Measurements from ENCODE around the gene CLIC5. TPM values are rescaled to one million over a fixed set of nuclear protein-coding genes. Genes with fewer than 3 reads are reported as not detected.

CLIC5 gene
- total and polyA plus RNA-seq, 2 of the 8 experiments (the other 6 are each of a cell fraction or from before 2014, with no cell fraction given): 0.12 to 0.15 TPM

DNA sequence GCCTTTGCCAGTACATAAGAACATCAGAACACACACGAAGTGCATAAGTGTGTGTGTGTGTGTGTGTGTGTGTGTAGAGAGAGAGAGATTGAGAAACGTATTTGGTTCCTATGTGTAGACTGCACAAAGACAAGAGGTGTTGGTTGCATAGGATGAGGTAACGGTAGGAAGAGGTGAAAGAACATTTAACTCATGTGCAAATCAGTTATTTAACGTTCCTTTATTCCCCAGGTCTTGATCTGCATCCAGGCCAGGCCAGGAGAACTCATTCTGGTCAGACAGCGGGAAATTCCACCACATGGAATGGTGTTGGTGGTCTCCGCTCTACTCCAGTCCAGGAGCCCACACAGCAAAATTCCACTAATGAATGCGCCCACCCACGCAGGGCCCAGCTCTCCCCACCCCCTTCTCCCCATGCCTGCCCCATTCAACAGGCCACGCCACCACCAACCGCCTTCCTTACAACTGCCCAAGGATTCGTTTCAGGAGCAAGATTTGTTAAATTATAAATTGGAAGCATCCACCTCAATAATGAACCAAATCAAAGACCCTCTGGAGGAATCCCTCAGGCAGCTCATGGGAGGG, 86.8 kb downstream of the CLIC5 start (continued):
- TF ChIP-seq CHD1 (IDR thresholded peaks at IDR 0.05; ENCODE audit: low read depth, low read length): no peak
- no peak for TF ChIP-seq GTF2F1 (IDR thresholded peaks at IDR 0.05; ENCODE audit: borderline replicate concordance, low read depth, low read length)
- TF ChIP-seq, protein P1, sequence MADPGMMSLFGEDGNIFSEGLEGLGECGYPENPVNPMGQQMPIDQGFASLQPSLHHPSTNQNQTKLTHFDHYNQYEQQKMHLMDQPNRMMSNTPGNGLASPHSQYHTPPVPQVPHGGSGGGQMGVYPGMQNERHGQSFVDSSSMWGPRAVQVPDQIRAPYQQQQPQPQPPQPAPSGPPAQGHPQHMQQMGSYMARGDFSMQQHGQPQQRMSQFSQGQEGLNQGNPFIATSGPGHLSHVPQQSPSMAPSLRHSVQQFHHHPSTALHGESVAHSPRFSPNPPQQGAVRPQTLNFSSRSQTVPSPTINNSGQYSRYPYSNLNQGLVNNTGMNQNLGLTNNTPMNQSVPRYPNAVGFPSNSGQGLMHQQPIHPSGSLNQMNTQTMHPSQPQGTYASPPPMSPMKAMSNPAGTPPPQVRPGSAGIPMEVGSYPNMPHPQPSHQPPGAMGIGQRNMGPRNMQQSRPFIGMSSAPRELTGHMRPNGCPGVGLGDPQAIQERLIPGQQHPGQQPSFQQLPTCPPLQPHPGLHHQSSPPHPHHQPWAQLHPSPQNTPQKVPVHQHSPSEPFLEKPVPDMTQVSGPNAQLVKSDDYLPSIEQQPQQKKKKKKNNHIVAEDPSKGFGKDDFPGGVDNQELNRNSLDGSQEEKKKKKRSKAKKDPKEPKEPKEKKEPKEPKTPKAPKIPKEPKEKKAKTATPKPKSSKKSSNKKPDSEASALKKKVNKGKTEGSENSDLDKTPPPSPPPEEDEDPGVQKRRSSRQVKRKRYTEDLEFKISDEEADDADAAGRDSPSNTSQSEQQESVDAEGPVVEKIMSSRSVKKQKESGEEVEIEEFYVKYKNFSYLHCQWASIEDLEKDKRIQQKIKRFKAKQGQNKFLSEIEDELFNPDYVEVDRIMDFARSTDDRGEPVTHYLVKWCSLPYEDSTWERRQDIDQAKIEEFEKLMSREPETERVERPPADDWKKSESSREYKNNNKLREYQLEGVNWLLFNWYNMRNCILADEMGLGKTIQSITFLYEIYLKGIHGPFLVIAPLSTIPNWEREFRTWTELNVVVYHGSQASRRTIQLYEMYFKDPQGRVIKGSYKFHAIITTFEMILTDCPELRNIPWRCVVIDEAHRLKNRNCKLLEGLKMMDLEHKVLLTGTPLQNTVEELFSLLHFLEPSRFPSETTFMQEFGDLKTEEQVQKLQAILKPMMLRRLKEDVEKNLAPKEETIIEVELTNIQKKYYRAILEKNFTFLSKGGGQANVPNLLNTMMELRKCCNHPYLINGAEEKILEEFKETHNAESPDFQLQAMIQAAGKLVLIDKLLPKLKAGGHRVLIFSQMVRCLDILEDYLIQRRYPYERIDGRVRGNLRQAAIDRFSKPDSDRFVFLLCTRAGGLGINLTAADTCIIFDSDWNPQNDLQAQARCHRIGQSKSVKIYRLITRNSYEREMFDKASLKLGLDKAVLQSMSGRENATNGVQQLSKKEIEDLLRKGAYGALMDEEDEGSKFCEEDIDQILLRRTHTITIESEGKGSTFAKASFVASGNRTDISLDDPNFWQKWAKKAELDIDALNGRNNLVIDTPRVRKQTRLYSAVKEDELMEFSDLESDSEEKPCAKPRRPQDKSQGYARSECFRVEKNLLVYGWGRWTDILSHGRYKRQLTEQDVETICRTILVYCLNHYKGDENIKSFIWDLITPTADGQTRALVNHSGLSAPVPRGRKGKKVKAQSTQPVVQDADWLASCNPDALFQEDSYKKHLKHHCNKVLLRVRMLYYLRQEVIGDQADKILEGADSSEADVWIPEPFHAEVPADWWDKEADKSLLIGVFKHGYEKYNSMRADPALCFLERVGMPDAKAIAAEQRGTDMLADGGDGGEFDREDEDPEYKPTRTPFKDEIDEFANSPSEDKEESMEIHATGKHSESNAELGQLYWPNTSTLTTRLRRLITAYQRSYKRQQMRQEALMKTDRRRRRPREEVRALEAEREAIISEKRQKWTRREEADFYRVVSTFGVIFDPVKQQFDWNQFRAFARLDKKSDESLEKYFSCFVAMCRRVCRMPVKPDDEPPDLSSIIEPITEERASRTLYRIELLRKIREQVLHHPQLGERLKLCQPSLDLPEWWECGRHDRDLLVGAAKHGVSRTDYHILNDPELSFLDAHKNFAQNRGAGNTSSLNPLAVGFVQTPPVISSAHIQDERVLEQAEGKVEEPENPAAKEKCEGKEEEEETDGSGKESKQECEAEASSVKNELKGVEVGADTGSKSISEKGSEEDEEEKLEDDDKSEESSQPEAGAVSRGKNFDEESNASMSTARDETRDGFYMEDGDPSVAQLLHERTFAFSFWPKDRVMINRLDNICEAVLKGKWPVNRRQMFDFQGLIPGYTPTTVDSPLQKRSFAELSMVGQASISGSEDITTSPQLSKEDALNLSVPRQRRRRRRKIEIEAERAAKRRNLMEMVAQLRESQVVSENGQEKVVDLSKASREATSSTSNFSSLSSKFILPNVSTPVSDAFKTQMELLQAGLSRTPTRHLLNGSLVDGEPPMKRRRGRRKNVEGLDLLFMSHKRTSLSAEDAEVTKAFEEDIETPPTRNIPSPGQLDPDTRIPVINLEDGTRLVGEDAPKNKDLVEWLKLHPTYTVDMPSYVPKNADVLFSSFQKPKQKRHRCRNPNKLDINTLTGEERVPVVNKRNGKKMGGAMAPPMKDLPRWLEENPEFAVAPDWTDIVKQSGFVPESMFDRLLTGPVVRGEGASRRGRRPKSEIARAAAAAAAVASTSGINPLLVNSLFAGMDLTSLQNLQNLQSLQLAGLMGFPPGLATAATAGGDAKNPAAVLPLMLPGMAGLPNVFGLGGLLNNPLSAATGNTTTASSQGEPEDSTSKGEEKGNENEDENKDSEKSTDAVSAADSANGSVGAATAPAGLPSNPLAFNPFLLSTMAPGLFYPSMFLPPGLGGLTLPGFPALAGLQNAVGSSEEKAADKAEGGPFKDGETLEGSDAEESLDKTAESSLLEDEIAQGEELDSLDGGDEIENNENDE (IDR thresholded peaks at IDR 0.05; ENCODE audit: insufficient replicate concordance, low read length): no peak
- no peak for TF ChIP-seq MAFK (IDR thresholded peaks at IDR 0.05; ENCODE audit: low read depth, low read length)
- TF ChIP-seq, protein P2, sequence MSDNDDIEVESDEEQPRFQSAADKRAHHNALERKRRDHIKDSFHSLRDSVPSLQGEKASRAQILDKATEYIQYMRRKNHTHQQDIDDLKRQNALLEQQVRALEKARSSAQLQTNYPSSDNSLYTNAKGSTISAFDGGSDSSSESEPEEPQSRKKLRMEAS (IDR thresholded peaks at IDR 0.05): no peak

Data from H1 (cell line).